Esophagus muscularis mucosa (tissue), 4 donors: ENCODE results near the gene ADAMTSL5.

Experiments
- EP300 ChIP-seq: sonication (generic); formaldehyde crosslinking; IDR thresholded peaks from one replicate; pipeline ENCODE4 v1.6.1; 2017; ENCODE audit warnings: antibody characterized with exemption
- POLR2A ChIP-seq: fragments of 450-650 bp; IDR thresholded peaks from one replicate; pipeline ENCODE4 v1.6.1; 2017; ENCODE audit warnings: antibody characterized with exemption, moderate library complexity, mild to moderate bottlenecking, low read depth
- POLR2AphosphoS5 ChIP-seq, 2 donors: sonication (generic); formaldehyde crosslinking; IDR thresholded peaks; one replicate each; pipeline ENCODE4 v1.6.1; 2017; ENCODE audit warnings: antibody characterized with exemption in 2 of 2
- TF ChIP-seq, protein P1 (sequence below), 3 experiments: fragments of 200-600 bp in 2 of 3; fragments of 450-650 bp in 1 of 3; sonication (generic) in 2 of 3; IDR thresholded peaks; one replicate each; pipeline ENCODE4 v1.5.1; 2017 to 2019; ENCODE audit warnings: antibody characterized with exemption in 3 of 3, mild to moderate bottlenecking in 2 of 3, moderate library complexity in 1 of 3

DNA sequence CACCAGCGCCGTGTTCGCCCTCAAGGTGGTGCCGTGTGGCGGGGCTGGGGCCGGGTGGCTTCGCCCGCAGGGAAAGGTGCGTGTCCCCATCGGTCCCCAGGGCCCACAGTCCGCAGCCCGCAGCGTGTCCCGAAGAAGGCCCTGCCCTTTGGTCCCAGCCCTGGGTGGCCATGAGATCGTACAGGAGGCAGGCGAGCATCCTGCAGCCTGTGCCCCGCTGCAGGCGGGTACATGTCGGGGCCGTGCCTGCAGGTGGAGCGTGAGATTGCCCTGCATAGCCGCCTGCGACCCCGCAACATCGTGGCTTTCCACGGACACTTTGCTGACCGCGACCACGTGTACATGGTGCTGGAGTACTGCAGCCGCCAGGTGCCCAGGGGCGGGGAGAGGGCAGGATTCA, 12.5 kb upstream of the ADAMTSL5 start:
- TF ChIP-seq, protein P1, sequence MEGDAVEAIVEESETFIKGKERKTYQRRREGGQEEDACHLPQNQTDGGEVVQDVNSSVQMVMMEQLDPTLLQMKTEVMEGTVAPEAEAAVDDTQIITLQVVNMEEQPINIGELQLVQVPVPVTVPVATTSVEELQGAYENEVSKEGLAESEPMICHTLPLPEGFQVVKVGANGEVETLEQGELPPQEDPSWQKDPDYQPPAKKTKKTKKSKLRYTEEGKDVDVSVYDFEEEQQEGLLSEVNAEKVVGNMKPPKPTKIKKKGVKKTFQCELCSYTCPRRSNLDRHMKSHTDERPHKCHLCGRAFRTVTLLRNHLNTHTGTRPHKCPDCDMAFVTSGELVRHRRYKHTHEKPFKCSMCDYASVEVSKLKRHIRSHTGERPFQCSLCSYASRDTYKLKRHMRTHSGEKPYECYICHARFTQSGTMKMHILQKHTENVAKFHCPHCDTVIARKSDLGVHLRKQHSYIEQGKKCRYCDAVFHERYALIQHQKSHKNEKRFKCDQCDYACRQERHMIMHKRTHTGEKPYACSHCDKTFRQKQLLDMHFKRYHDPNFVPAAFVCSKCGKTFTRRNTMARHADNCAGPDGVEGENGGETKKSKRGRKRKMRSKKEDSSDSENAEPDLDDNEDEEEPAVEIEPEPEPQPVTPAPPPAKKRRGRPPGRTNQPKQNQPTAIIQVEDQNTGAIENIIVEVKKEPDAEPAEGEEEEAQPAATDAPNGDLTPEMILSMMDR (IDR thresholded peaks at IDR 0.05): no peak
- TF ChIP-seq POLR2A: no peak
- TF ChIP-seq POLR2AphosphoS5 (IDR thresholded peaks at IDR 0.05): no peak
- no peak for TF ChIP-seq EP300
